HEK293 (cell line): ENCODE results near the gene MMS22L.

Experiments used
- REST ChIP-seq: fragments of 450-650 bp; formaldehyde crosslinking; IDR thresholded peaks from 2 replicates; pipeline ENCODE4 v1.5.1; 2016; ENCODE audit warnings: missing biosample characterization, missing genetic modification characterization
- SP2 ChIP-seq: fragments of 450-650 bp; formaldehyde crosslinking; IDR thresholded peaks from 2 replicates; pipeline ENCODE4 v1.5.1; 2016; ENCODE audit warnings: missing biosample characterization, missing genetic modification characterization
- SP3 ChIP-seq: fragments of 450-650 bp; formaldehyde crosslinking; IDR thresholded peaks from 2 replicates; pipeline ENCODE4 v1.5.1; 2016; ENCODE audit warnings: missing biosample characterization, missing genetic modification characterization
- TCF7L2 ChIP-seq: IDR thresholded peaks from 2 replicates; pipeline ENCODE4 v1.6.1; 2011; ENCODE audit warnings: low read depth, mild to moderate bottlenecking, inconsistent platforms, low read length, moderate library complexity, borderline replicate concordance
- ZFP41 ChIP-seq: fragments of 450-650 bp; formaldehyde crosslinking; IDR thresholded peaks from 2 replicates; pipeline ENCODE4 v1.5.1; 2016; ENCODE audit warnings: missing biosample characterization, missing genetic modification characterization, borderline replicate concordance
- ZNF19 ChIP-seq: fragments of 450-650 bp; formaldehyde crosslinking; IDR thresholded peaks from 2 replicates; pipeline ENCODE4; 2016; ENCODE audit warnings: missing biosample characterization, missing genetic modification characterization, low read depth
- ZNF24 ChIP-seq: fragments of 450-650 bp; formaldehyde crosslinking; IDR thresholded peaks from 2 replicates; pipeline ENCODE4 v1.5.1; 2016; ENCODE audit warnings: missing biosample characterization, missing genetic modification characterization
- ZNF37A ChIP-seq: fragments of 450-650 bp; IDR thresholded peaks from 2 replicates; pipeline ENCODE4 v1.5.1; 2018; ENCODE audit warnings: missing biosample characterization, missing genetic modification characterization
- ZNF670 ChIP-seq: fragments of 450-650 bp; formaldehyde crosslinking; IDR thresholded peaks from 2 replicates; pipeline ENCODE4 v1.5.1; 2016; ENCODE audit warnings: missing biosample characterization, missing genetic modification characterization, low read depth
- ZSCAN18 ChIP-seq: fragments of 450-650 bp; formaldehyde crosslinking; IDR thresholded peaks from 2 replicates; pipeline ENCODE4 v1.5.1; 2016; ENCODE audit warnings: missing biosample characterization, missing genetic modification characterization
- ZSCAN23 ChIP-seq: fragments of 450-650 bp; formaldehyde crosslinking; IDR thresholded peaks from 2 replicates; pipeline ENCODE4 v1.5.1; 2016; ENCODE audit warnings: missing biosample characterization, missing genetic modification characterization
- TF ChIP-seq, protein P1 (sequence below): fragments of 450-650 bp; formaldehyde crosslinking; IDR thresholded peaks from 2 replicates; pipeline ENCODE4 v1.5.1; 2016; ENCODE audit warnings: missing biosample characterization, missing genetic modification characterization
- TF ChIP-seq, protein P2 (sequence below): fragments of 450-650 bp; formaldehyde crosslinking; IDR thresholded peaks from 2 replicates; pipeline ENCODE4 v1.5.1; 2016; ENCODE audit warnings: missing biosample characterization, missing genetic modification characterization
- TF ChIP-seq, protein P3 (sequence below): fragments of 450-650 bp; formaldehyde crosslinking; IDR thresholded peaks from 2 replicates; pipeline ENCODE4 v1.5.1; 2017; ENCODE audit warnings: missing biosample characterization, missing genetic modification characterization

GRCh38 chr6:97291896-97292295 is 8.9 kb upstream of the MMS22L start:
- TF ChIP-seq, protein P1, sequence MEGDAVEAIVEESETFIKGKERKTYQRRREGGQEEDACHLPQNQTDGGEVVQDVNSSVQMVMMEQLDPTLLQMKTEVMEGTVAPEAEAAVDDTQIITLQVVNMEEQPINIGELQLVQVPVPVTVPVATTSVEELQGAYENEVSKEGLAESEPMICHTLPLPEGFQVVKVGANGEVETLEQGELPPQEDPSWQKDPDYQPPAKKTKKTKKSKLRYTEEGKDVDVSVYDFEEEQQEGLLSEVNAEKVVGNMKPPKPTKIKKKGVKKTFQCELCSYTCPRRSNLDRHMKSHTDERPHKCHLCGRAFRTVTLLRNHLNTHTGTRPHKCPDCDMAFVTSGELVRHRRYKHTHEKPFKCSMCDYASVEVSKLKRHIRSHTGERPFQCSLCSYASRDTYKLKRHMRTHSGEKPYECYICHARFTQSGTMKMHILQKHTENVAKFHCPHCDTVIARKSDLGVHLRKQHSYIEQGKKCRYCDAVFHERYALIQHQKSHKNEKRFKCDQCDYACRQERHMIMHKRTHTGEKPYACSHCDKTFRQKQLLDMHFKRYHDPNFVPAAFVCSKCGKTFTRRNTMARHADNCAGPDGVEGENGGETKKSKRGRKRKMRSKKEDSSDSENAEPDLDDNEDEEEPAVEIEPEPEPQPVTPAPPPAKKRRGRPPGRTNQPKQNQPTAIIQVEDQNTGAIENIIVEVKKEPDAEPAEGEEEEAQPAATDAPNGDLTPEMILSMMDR (tag by site-specific recombination): no peak
- TF ChIP-seq, protein P2, sequence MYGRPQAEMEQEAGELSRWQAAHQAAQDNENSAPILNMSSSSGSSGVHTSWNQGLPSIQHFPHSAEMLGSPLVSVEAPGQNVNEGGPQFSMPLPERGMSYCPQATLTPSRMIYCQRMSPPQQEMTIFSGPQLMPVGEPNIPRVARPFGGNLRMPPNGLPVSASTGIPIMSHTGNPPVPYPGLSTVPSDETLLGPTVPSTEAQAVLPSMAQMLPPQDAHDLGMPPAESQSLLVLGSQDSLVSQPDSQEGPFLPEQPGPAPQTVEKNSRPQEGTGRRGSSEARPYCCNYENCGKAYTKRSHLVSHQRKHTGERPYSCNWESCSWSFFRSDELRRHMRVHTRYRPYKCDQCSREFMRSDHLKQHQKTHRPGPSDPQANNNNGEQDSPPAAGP (tag by site-specific recombination): no peak
- TF ChIP-seq ZSCAN23: no peak
- no peak for TF ChIP-seq ZNF670 (tag by site-specific recombination)
- no peak for TF ChIP-seq ZSCAN18 (tag by site-specific recombination)
- TF ChIP-seq, protein P3, sequence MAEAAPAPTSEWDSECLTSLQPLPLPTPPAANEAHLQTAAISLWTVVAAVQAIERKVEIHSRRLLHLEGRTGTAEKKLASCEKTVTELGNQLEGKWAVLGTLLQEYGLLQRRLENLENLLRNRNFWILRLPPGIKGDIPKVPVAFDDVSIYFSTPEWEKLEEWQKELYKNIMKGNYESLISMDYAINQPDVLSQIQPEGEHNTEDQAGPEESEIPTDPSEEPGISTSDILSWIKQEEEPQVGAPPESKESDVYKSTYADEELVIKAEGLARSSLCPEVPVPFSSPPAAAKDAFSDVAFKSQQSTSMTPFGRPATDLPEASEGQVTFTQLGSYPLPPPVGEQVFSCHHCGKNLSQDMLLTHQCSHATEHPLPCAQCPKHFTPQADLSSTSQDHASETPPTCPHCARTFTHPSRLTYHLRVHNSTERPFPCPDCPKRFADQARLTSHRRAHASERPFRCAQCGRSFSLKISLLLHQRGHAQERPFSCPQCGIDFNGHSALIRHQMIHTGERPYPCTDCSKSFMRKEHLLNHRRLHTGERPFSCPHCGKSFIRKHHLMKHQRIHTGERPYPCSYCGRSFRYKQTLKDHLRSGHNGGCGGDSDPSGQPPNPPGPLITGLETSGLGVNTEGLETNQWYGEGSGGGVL (tag by site-specific recombination): no peak
- no peak for TF ChIP-seq ZNF24 (tag by site-specific recombination)
- no peak for TF ChIP-seq ZNF37A
- TF ChIP-seq ZNF19 (tag by site-specific recombination): no peak
- no peak for TF ChIP-seq SP3 (tag by site-specific recombination)
- no peak for TF ChIP-seq REST (tag by site-specific recombination)
- no peak for TF ChIP-seq ZFP41 (tag by site-specific recombination)
- TF ChIP-seq TCF7L2: no peak
- no peak for TF ChIP-seq SP2
